Iris pigment epithelial cell (primary cell): ENCODE measurements around the gene CYP11A1.

ENCODE experiments used
- DNase-seq: peaks from one replicate; pipeline ENCODE4 v3.0.0-alpha.2; 2011; ENCODE audit warnings: low read depth

Gene CYP11A1

GRCh38 chr15:74322558-74323180 is 44.8 kb downstream of the CYP11A1 start:
- DNase-seq, result peak; percentile 60

- DNase-seq, result peak; percentile 38
Observed at GRCh38 chr15:74320352-74321247, 46.8 kb downstream of the CYP11A1 start.

DNA sequence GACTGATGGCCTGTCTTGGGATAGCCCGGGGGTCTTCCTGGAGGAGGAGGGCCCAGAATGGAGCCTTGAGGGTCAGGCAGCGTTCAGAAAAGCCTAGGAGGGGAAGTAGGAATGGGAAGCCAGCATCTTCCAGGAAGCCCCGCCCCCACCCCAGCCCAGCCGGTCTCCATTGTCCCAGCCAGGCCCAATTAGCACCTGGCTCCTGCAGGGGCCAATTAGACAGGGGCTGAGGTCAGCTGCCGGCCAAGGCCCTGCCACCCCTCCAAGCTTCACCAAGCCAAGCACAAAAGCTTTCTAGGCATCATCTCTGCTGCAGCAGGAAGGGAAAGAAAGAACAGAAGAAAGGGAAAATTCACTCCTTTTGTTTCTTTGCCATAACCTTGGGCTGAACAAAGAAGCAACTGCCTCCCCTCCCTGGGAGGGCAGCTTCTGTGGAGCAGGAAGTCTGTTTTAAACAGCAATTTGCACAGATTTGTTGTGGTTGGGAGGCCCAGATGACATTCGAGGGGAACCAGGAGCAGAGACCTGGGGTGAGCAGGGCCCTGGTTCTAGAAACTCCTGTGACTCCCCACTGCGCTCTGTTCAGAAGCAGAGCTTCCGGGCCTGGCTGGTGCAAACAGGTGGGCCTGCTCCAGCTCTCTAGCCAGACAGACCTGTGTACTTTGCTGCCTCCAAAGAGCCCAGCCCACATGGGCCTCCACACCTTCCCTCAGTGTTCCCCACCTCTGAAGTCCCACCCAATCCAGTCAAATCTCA is 47.7 kb downstream of the CYP11A1 start:
- DNase-seq, result no peak

- no peak for DNase-seq
Observed at GRCh38 chr15:74319138-74319460, 48.3 kb downstream of the CYP11A1 start.

GRCh38 chr15:74318376-74319137 is 48.9 kb downstream of the CYP11A1 start:
- DNase-seq, result no peak

DNA sequence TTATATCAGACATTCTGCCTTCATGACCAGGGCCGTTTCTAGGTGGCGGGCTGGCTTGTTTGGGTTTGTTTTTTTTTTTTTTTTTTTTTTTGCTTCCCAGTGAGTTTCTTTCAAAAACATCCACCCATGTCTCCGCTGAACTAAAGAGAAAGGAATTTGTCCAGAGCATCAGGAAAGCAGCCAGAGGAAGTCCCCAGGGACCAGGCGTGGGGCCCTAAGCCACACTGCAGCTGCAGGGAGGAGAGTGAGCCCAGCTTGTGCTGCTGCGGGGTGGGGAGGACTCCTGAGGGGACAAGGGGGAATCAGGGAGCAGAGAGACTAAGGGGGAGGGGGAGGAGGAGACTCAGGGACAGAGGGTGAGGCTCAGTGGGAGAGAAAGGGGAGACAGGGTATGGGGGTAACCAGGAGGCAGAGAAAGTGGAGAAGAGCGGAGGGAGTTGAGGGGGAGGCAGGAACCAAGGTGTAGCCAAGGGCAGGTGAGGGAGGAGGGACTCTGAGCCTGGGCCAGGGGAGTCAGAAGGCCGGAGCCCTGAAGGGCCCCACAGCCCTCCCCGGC is 49.5 kb downstream of the CYP11A1 start:
- DNase-seq, result peak; percentile 62

DNA sequence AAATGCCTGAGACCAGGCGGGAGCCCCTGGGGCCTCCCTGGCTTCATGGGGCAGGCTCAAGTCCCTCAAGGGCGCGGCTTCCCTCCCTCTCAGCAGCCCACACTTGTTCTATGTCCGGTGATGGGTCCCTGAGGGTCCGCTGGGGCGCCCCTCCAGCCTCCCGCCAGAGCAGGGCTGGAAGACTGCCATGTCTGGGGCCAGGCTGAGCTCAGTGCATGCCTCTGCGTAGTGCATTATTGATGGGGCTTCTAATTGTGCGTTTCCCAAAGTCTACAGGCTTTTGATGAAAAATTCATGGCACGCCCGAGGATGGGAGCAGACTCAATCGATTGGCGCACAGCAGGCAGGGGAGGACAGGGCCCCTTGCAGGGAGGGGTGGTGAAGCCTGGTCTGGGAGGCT is 51.3 kb downstream of the CYP11A1 start:
- DNase-seq, result no peak

- no peak for DNase-seq
Observed at GRCh38 chr15:74315626-74316025, 51.8 kb downstream of the CYP11A1 start.

- DNase-seq, result no peak
Observed at GRCh38 chr15:74314795-74315438, 52.5 kb downstream of the CYP11A1 start.

DNA sequence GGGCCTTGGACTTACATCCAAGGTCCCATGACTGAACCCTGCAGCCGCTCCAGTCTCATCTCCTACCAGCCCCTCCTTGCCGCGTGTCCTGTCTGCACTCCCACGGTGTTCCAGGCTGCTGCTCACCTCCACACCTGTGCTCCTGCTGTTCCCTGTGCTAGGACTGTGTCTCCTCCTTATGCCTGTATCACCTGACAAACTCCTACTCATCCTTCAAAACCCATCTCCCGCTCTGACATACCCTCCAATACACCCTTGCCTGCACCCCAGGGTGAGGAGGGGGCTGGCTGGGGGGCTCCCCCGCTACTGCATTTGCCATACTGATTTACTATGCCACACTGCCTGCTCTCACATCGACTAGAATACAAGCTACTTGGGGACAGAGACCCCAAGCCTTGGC is 53.6 kb downstream of the CYP11A1 start:
- DNase-seq, result no peak

DNA sequence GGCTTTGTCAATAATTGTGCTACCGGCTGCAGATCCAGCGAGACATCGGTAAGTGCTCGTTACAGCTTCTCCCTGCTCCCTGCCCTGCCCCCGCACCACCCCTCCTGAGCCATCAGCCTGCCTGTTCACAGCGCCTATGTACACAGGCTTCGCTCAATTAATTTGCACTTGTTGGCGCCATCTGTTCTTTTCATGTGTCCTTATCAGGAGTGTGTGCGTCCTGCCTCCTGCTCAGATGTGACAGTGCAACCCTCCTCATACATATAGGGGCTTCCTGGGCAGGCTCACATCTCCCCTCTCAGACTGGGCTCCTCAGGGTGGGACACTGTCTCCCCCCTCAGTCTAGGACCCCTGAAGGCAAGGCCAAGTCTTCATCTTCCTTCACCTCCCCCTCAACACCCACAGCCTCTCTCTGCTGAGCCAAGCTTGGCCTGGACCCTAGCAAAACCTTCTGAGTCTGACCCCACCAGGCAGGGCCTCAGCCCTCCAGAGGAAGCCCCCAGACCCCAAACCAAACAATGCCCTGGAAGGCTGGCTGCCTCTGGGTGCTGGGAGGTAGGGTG is 54.9 kb downstream of the CYP11A1 start:
- DNase-seq, result no peak

GRCh38 chr15:74311734-74312444 is 55.6 kb downstream of the CYP11A1 start:
- no peak for DNase-seq

DNA sequence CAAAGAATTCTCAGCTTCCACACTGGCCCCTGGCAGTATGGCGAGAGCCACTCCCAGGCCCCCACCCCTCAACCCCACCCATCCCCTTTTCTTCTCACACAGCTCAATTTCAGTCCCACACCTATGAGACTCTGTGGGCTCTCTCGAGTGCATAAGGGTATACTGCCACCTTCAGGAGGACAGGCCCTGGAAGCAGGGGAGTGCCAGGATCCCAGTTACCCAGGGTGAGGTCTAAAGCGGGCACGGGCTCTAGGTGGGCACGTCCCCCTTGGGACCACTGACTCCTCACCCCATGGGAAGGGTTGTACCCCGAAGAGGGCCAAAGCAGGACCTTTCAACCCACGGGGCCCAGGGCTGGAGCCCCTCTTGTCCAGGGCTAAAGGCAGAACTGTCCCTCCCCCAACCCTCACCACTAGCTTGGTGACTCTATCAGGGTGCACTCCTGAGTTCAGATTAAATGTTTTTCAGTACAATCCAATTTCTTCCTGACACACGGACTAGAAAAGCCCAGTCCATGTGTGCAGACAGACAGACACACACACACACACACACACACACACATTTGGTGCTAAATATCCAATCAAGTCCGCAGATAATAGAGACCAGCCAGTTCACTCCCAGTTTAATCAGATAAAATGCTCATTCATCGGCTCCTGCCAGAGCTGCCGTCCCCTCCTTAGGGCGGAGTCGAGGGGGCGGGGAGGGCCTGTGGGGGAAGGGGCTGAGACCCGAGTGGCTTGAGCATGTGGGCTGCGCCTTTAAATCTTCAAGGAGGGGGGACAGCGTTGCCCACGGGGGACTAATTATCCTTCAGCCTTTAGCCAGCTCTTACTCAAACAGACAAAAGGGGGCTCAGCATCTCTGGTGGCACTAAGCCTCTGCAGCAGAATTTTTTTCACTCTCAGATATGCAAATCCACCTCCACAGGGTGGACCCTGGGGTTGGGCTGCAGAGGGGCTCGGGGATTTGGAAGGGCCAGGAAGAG is 59.3 kb downstream of the CYP11A1 start:
- DNase-seq, result peak; percentile 63

- no peak for DNase-seq
Observed at GRCh38 chr15:74306781-74307217, 60.6 kb downstream of the CYP11A1 start.

DNA sequence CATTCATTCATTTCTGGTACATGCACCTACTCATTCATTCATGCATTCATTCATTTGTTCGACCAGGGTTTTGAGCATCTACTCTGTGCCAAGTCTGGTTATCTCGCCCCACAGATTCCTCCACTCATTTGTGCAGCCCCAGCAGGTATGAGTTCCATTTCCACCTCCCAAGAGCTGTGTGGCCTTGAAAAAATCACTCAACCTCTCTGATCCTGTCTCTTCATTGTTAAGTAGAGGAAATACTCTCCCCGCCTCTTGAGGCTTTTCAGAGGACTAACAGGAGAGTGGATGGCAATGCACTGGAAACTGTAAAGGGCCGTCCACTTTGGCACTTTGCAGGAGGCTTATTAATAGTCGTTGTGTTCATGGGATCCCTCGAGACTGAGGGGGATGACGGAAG is 61.8 kb downstream of the CYP11A1 start:
- DNase-seq, result no peak

- no peak for DNase-seq
Observed at GRCh38 chr15:74304431-74304830, 63.0 kb downstream of the CYP11A1 start.

DNA sequence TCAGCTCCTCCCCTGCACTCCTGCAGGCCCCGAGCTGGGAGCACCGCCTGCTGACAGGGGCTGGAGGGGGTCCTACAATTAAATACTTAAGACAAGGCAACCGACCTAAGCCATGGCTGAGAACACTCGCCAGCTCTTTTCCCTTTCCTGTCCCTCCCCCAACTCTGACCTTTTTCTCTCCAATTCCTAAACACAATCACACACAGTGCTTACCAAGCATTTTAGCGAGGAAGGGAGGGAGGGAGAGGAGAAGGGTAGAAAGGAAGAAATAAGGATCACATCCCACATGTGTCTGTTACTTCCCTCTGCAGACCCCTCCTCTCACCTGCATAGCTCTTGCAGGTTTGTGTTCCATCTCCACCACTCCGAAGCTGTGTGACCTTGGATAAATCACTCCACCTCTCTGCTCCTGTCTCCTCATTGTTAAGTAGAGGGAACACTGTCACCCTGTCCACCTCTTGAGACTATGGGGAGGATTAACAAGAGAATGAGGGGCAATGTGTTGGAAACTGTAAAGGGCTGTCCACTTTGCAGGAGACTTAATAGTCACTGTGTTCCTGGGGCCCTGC is 63.6 kb downstream of the CYP11A1 start:
- no peak for DNase-seq

DNA sequence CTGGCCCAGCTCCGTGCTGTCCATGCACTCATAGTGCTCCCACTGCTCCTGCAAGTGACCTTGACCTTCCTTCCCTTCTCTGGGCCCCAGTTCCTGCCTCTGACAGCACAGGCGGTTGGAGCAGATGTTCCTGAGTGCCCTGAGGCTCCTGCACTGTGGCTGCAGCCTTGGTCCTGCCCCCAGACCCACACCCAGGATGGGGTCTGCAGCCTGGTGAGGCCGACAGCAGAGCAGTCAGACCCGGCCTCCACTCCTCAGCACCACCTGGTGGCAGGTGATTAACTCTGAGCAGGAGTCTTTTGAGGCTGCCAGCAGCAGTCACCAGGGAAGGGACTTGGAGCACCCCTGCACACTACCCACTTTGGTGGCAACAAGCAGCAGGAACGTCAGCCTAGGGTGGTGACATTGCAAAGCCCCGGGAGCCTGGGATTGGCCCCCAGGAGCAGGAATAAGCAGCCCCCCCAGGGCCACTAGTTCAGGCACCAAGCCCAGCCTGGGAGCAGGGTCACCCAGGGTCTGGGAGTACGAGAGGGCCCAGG is 64.6 kb downstream of the CYP11A1 start:
- DNase-seq, result peak; percentile 18
